Measurements from ENCODE around the gene TTC21B. TPM values are rescaled to one million over a fixed set of nuclear protein-coding genes. Genes with fewer than 3 reads are reported as not detected.

TTC21B gene
- total and polyA plus RNA-seq, 10 donors: 4.3 to 42.2 (median 24.5) TPM

DNA sequence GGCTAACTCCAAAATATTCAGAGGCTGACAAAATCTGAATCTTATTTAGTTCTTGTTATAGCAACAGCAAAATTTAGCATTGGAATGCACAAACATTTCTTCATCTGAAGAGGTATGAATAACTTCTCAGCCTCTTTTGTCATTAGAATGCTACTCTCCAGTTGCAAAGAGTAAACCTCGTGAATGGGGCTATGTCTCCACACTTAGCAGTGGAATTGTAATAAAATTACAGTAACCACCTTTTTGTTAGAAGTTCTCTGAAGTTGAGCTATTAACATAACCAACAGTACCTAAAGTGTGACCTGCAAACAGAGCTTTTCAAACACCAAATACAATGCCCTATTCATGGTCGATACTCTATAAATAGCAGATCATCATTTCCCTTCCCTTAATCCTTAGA, 109.4 kb downstream of the TTC21B start:
- H3K27ac ChIP-seq: no peak overlapping the region
- intact Hi-C loops (cut with DNase I; ENCODE audit: low total_unique reads): no loop called here
- H3K9me3 ChIP-seq: peaks cover 0 to under 1% (median under 1%) of the 10 kb centered on the region in 8 donors
- no peak for DNase-seq
- no peaks in the 10 kb centered on the region for H3K27me3 ChIP-seq (replicated peaks in 1 of 7)
- no peaks in the 10 kb centered on the region for H3K4me1 ChIP-seq
- WGBS, 5 donors: 73 to 89% (median 83%) methylated on average over 2 of the region's 2 CpGs
- TF ChIP-seq POLR2A (IDR thresholded peaks at IDR 0.05) (no peak), POLR2AphosphoS5 (IDR thresholded peaks at IDR 0.05) (no peak)
- TF ChIP-seq, protein P1, sequence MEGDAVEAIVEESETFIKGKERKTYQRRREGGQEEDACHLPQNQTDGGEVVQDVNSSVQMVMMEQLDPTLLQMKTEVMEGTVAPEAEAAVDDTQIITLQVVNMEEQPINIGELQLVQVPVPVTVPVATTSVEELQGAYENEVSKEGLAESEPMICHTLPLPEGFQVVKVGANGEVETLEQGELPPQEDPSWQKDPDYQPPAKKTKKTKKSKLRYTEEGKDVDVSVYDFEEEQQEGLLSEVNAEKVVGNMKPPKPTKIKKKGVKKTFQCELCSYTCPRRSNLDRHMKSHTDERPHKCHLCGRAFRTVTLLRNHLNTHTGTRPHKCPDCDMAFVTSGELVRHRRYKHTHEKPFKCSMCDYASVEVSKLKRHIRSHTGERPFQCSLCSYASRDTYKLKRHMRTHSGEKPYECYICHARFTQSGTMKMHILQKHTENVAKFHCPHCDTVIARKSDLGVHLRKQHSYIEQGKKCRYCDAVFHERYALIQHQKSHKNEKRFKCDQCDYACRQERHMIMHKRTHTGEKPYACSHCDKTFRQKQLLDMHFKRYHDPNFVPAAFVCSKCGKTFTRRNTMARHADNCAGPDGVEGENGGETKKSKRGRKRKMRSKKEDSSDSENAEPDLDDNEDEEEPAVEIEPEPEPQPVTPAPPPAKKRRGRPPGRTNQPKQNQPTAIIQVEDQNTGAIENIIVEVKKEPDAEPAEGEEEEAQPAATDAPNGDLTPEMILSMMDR (IDR thresholded peaks at IDR 0.05 in 8 of 11, conservative IDR thresholded peaks at IDR 0.05 in 3 of 11): no peak
- no peak overlapping the region for H3K4me3 ChIP-seq
- no peaks in the 10 kb centered on the region for H3K36me3 ChIP-seq

DNA sequence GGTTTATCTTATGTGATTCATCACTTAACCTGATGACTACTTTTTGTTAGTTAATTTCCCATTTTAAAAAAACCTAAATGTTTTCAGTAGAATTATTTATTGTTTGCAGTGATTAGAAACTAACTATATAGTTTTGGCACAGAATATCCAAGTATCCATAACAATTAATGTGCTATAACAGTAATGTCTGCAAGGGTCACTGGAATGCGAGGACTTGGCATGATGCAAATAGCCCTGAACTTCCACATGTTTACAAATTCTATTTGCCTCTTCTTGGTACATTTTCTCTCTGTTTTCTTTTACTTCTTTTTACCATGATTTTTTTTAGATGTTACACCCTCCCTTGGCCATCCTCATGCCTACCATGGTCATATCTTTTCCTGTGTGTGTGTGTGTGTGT, 110.2 kb downstream of the TTC21B start:
- WGBS, 5 donors: 88 to 100% (median 93%) methylated on average over 1 of the region's 1 CpG
- TF ChIP-seq, protein P1 (IDR thresholded peaks at IDR 0.05 in 8 of 11, conservative IDR thresholded peaks at IDR 0.05 in 3 of 11): no peak
- no peak for TF ChIP-seq POLR2A (IDR thresholded peaks at IDR 0.05)
- no peak for TF ChIP-seq POLR2AphosphoS5 (IDR thresholded peaks at IDR 0.05)
- Histone ChIP-seq H3K27ac (no peak overlapping the region), H3K9me3 (no peaks in the 10 kb centered on the region), H3K27me3 (replicated peaks in 1 of 7) (no peaks in the 10 kb centered on the region), H3K4me1 (no peaks in the 10 kb centered on the region), H3K36me3 (no peaks in the 10 kb centered on the region), H3K4me3 (no peak overlapping the region)
- DNase-seq: no peak
- intact Hi-C loops (cut with DNase I; ENCODE audit: low total_unique reads): no loop called here

DNA sequence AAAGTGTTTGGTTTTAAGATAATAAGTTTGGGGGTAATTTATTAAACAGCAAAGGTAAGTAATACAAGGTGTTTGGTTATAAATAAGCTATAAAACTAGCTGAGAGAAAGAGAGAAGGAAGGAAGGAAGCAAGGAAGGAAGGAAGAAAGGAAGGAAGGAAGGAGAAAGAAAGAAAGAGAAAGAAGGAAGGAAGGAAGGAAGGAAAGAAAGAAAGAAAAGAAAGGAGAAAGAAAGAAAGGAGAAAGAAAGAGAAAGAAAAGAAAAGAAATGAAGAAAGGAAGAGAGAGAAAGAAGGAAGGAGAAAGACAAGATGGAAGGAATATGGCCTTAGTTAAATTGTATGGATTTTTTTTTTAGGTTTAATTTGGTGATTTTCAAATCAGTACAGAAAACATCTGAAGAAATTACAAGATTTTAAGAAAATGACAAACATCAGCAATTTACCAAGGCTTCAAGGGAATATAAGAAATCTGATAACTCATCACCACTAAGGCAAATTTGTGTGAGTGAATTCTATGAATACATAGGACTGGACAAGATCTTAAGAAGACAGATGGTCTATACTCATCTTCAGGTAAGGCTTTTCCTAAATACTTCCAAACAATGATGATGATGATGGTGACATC, 113.1 kb downstream of the TTC21B start:
- Histone ChIP-seq H3K9me3 (no peaks in the 10 kb centered on the region), H3K27ac (no peak overlapping the region), H3K27me3 (replicated peaks in 1 of 7) (no peaks in the 10 kb centered on the region), H3K4me3 (no peak overlapping the region), H3K36me3 (no peaks in the 10 kb centered on the region), H3K4me1 (no peaks in the 10 kb centered on the region)
- TF ChIP-seq POLR2AphosphoS5 (IDR thresholded peaks at IDR 0.05) (no peak), POLR2A (IDR thresholded peaks at IDR 0.05) (no peak)
- TF ChIP-seq, protein P1 (IDR thresholded peaks at IDR 0.05 in 8 of 11, conservative IDR thresholded peaks at IDR 0.05 in 3 of 11): no peak
- intact Hi-C loops (cut with DNase I; ENCODE audit: low total_unique reads): no loop called here
- no peak for DNase-seq

DNA sequence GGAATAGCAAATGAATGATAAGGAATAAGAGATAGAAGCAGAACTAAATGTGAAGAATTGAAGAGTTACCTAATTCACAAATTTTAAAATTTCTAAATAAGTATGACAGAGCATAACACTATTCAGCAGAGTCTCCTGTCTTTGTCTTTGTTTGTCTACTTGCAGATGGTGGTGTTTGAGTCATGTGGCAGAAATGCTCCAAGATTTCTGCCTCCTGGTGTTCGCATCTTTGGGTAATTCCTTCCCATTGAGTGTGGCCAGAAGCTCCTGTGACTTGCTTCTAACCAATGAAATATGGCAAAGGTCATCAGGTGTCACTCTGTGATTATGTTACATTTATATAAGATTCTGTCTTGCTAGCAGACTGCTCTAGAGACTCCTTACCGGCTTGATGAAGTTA, 114.0 kb downstream of the TTC21B start:
- intact Hi-C loops (cut with DNase I; ENCODE audit: low total_unique reads): no loop called here
- H3K4me3 ChIP-seq: no peak overlapping the region
- no peak for TF ChIP-seq POLR2A (IDR thresholded peaks at IDR 0.05)
- TF ChIP-seq POLR2AphosphoS5 (IDR thresholded peaks at IDR 0.05): no peak
- TF ChIP-seq, protein P1 (IDR thresholded peaks at IDR 0.05 in 8 of 11, conservative IDR thresholded peaks at IDR 0.05 in 3 of 11): no peak
- H3K36me3 ChIP-seq: no peaks in the 10 kb centered on the region
- no peak overlapping the region for H3K27ac ChIP-seq
- no peaks in the 10 kb centered on the region for H3K27me3 ChIP-seq (replicated peaks in 1 of 7)
- WGBS, 5 donors: 78 to 99% (median 90%) methylated on average over 2 of the region's 2 CpGs
- no peaks in the 10 kb centered on the region for H3K4me1 ChIP-seq
- DNase-seq: no peak
- H3K9me3 ChIP-seq: no peaks in the 10 kb centered on the region

Measured in spleen (tissue), 11 donors.